ENCODE results near the gene DMXL1.

DNA sequence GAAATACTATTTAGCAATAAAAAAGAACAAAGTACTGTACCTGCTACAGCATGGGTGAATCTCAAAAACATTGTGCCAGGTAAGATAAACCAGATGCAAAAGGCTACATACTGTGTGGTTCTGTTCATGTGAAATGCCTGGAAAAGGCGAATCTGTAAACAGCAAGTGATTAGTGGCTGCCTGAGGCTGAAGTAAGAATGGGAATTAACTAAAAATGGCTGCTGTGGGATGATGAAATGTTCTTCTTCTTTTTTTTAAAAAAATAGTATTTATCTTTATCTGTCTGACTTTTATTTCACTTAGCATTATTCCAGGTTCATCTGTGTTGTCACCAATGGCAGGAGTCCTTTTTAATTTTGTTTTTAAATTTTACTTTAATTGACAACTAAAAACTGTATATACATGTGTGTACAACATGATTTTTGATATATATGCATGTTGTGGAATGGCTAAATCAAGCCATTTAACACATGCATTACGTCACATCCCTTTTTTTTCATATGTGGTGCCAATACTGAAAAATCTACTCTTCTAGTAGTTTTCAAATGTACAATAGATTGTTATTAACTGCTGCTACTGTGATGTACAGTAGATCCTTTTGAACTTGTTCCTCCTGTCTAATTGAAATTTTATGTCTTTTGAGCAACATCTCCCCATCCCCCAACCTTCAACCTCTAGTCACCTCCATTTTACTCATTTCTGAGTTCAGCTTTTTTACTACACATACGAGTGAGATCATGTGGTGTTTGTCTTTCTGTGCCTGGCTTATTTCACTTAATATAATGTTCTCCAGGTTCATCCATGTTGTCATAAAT is 222.0 kb downstream of the DMXL1 start:
- TF ChIP-seq EZH2phosphoT487 (IDR thresholded peaks at IDR 0.05; ENCODE audit: borderline replicate concordance, low read depth) (no peak), JUND (IDR thresholded peaks at IDR 0.05) (no peak), GABPA (IDR thresholded peaks at IDR 0.05; ENCODE audit: low read depth) (no peak), YY1 (IDR thresholded peaks at IDR 0.05; ENCODE audit: low read depth) (no peak), EP300 (IDR thresholded peaks at IDR 0.05; ENCODE audit: borderline replicate concordance in 1 of 2, low read depth in 1 of 2, low read length in 1 of 2) (no peak), TEAD4 (IDR thresholded peaks at IDR 0.05; ENCODE audit: borderline replicate concordance, insufficient read depth) (no peak), RAD21 (IDR thresholded peaks at IDR 0.05; ENCODE audit: low read length) (no peak), MXI1 (IDR thresholded peaks at IDR 0.05; ENCODE audit: low read depth, low read length) (no peak), POLR2AphosphoS5 (IDR thresholded peaks at IDR 0.05; ENCODE audit: low read depth, low read length) (no peak), TAF1 (IDR thresholded peaks at IDR 0.05; ENCODE audit: borderline replicate concordance, low read depth, low read length) (no peak), PBX3 (IDR thresholded peaks at IDR 0.05) (no peak), CHD2 (IDR thresholded peaks at IDR 0.05; ENCODE audit: low read length, partially characterized antibody) (no peak)
- TF ChIP-seq, protein P1, sequence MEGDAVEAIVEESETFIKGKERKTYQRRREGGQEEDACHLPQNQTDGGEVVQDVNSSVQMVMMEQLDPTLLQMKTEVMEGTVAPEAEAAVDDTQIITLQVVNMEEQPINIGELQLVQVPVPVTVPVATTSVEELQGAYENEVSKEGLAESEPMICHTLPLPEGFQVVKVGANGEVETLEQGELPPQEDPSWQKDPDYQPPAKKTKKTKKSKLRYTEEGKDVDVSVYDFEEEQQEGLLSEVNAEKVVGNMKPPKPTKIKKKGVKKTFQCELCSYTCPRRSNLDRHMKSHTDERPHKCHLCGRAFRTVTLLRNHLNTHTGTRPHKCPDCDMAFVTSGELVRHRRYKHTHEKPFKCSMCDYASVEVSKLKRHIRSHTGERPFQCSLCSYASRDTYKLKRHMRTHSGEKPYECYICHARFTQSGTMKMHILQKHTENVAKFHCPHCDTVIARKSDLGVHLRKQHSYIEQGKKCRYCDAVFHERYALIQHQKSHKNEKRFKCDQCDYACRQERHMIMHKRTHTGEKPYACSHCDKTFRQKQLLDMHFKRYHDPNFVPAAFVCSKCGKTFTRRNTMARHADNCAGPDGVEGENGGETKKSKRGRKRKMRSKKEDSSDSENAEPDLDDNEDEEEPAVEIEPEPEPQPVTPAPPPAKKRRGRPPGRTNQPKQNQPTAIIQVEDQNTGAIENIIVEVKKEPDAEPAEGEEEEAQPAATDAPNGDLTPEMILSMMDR (IDR thresholded peaks at IDR 0.05) = no peak
